ENCODE data around the gene CABLES2.

CABLES2 gene

GRCh38 chr20:62418709-62419487 is 11.8 kb upstream of the CABLES2 start:
- no peak for DNase-seq (ENCODE audit: low spot score)

DNA sequence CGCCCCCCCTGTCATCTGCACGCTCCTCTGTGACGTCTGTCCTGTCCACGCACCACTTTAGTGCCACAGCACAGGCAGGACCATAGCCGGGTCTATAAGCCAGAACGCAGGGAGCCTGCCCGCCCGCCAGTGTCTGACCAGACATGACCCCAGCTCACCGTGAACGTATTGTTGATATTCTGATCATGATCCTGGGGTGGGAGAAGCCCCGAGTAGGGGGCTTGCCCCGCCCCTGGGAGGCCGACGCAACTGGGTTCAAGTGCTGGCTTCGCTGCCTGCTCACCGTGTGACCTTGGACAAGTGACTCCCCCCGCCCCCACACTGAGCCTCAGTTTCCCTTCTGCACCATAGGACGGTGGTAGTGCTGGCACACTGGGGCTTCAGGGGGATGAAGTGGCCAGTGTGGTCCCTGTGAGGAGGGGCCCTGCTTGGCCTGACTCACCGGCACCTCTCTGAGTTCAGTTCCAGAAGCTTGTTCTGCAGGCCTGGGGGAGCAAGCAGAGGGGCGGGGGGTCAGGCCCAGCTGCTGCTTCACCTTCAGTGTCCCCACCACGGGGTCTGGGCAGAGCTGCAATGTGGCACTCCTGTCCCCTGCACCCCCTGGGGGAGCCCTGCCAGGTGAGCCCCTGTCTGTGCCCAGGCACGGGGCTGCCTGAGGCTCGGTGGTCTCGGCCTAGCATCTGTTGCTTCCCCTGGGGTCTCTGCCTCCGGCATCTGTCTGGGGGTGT is 11.1 kb upstream of the CABLES2 start:
- no peak for DNase-seq (ENCODE audit: low spot score)

GRCh38 chr20:62416651-62417637 is 9.9 kb upstream of the CABLES2 start:
- DNase-seq (ENCODE audit: low spot score): no peak

DNA sequence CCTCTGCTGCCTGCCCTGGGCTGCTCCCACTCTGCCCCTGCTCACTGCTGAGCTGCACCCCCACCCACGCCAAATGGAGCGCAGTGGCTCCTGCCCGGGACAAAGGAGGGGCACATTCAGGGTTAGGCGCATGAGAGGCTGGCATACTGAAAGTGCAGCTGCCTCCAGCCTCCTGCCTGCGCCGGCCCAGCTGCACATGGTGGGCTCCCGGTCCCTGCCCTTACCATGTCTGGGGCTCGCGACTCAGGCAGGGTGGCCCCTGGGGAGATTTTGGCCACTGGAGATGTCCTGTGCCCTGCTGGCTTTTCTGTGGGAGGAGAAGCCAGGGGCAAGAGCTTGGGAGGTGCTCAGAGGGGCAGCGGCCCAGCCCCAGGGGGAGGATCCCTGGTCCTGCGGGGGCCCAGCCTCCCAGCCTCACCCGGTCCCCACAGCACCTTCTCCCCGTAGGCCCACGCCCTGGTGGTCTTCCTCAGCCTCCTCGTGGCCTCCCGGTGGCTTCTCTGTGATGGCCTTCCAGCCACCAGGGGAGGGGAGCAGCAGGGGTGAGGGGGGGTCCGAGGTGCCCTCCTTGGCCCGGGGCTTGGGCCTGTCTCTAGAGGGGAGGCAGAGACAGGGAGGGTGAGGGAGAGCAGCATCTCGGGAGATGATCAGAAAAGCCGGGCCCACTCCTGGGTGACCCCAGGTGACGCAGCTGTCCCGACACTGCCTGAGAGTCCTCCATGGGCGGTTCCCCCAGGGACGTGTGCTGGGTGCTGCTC is 8.4 kb upstream of the CABLES2 start:
- DNase-seq (ENCODE audit: low spot score): no peak

- DNase-seq (ENCODE audit: low spot score): no peak
Observed at GRCh38 chr20:62413896-62414481, 6.9 kb upstream of the CABLES2 start.

GRCh38 chr20:62413025-62413570 is 6.0 kb upstream of the CABLES2 start:
- no peak for DNase-seq (ENCODE audit: low spot score)

DNA sequence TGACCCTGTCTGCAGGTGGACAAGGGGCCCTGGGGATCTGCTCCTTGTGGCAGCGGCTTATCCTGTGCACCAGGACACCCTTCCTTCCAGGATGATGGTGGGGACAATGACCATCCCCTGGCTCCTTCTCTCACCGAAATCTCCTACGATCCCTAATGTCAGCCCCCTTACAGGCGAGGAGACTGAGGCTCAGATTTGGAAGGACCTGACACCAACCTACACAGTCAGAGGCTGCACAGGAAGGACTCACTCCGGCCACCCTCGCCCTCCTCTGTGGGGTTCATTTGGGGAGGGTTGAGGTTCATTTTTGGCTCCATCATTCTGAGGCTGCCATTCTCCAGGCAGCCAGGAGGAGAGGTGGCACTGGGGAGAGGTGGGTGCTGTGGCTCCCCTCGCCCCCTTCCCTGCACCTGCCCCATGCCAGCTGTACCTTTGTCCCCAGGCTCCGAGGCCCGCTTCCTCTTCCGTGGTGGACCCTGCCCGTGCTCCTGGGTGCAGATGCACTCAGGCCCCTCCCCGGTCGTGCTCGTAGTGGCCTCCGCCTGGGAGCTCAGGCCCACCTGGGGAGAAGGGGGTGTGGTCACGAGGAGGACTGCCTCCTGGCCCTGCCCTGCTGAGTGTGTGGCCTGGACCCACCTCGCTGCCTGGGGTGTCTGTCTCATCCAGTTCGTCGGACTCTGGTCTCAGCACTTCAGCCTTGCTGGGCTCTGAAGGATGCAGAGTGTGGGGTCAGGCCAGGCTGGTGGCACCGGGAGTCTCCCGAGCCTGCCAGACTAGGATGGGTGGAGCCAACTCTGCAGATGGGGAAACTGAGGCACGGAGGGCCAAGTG is 5.3 kb upstream of the CABLES2 start:
- DNase-seq (ENCODE audit: low spot score): no peak

- no peak for DNase-seq (ENCODE audit: low spot score)
Observed at GRCh38 chr20:62411479-62412193, 4.6 kb upstream of the CABLES2 start.

DNA sequence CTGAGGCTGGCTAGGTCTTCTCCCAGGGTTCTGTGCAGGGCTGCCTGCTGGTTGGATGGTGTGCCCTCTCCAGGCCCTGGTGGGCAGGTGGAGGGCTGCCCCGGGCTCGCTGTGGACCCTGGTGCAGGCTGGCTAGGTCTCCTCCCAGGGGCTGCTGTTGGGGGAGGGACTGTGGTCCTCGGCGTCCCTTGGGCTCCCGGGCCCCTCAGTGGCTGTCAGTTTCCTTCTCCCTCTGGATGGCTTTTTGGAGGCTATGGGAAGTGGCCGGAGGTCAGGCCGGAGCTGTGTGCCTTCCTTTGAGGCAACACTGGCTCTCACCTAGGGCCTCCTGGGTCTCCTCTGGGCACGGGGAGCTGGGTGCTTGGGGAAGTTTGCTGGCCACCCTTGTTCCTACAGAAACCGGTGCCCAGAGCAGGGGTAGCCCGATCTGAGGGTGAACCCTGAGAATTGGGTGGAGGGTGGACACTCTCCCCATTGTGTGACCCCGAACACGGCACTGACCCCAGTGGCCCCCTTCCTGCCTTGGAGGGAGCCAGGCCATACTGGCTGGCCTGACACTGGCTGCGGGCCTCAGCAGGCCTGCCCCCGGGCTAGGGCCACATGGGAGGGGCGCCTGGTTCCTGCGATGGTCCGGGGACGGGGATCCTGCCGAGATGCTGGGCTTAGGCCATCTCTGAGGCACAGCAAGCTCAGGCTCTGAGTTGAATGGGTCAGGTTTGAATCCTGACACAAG is 3.8 kb upstream of the CABLES2 start:
- no peak for DNase-seq (ENCODE audit: low spot score)

DNA sequence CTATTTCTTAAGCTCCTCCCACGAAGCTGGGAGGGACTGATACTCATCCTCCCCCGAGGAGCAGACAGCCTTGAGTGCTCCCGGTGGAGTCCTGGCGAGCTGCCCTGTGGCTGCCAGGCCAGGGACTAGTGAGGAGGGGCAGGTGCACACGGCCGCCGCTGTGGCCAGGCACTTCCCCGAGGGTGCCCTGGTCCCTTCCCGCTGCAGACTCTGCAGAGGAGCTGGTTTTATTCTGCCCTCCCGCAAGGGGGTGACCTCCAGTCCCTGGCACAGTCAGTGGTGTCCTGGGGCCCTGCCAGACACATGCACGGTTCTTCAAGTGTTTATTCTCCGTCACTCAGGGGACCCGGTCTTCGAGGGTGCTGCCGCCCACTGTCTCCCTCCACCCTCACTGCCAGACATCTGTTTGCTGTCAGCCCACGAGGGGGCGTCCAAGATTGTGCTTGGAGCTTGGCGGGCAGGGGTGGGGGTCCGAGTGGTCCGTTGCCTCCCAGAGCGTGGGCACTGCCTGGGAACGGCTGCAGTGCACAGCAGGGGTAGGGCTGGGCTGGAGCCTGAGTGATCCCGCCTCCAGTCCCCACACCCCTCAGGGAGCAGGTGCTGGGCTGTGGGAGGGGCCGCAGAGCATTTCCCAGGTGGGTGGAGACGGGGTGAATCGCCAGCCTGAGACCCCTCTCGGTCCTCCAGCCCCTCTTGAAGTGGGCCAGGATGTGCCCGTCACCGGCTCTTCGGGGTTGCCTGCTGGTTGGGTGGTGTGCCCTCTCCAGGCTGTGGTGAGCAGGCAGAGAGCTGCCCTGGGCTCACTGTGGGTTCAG is 3.1 kb upstream of the CABLES2 start:
- peak; percentile 89 for DNase-seq (ENCODE audit: low spot score)

DNA sequence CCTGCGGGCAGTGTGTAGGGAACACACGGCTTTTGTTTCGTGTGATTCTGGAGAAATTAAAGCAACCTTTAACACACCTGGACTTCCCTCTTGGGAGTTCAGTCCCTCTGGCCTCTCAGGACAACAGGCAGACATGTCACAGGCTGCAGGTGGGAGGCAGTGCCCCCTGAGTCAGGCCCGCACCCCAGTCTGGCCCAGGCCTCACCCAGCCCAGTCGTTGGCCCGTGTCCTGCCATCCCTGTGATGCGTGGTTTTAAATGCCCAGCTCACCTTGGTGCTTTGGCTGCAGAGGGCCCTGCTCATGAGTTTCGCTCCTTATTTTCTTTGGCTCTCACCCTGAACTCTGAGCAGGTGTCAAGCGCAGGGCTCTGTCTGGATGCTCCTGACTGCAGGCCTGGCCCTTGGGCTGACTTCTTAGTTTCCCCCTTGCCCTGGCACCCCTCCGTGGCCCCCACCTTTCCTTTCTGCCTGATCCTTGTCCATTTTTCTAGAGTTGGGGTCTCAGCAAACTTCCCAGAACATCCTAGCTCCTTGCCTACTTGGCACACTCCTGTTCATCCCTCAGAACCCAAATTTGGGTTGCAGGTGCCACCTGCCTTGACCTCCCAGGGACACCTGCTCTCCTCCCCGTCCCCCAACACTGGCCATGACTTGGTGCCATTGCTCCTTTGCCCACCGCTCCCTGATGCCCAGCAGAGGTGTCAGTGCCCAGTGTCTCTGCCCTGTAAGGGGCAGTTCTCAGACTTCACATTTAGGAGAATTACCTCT is 2.2 kb upstream of the CABLES2 start:
- no peak for DNase-seq (ENCODE audit: low spot score)

- DNase-seq (ENCODE audit: low spot score): no peak
Observed at GRCh38 chr20:62408640-62409039, 1.6 kb upstream of the CABLES2 start.

DNA sequence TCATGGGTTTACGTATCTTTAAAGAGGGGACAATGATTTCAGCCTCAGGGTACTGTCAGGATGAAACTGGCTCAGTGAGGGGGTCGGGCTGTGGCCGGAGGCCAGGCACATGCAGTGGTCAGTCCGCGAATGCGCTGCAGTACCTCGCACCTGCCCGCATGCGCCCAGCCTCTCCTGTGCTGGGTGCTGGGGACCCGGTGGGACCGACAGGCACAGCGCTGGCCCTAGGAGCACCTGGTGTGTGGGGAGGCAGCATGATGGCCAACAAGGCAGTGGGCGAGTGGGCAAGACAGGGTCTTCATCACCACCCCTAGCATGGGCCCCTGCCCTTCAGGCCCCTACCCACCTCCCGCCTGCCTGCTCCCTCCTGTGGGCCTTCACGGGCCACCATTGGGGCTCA is 970 bp upstream of the CABLES2 start:
- no peak for DNase-seq (ENCODE audit: low spot score)

DNA sequence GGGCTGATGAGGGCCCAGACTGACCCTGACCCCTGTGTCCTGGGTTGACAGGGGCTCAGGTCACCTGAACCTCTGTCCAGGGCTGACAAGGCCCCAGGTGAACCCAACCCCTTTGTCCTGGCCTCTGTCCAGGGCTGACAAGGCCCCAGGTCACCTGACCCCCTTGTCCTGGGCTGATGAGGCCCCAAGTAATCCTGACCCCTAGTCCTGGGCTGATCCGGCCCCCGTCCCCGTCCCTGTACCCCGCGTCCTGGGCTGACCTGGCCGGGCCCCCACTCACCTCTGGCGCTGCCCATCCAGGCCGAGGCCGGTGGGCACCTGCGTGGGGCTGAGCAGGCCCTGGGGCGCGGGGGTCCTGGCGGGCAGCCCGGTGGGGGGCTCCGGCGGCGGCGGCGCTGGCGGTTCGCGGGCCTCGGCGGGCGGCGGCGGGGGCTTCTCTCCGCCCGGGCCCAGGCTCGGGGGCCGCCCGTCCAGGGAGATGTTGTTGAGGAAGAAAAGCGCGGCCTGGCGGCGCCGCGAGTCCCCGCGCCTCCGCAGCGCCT is 379 bp downstream of the CABLES2 start:
- DNase-seq (ENCODE audit: low spot score): no peak

- no peak for DNase-seq (ENCODE audit: low spot score)
Observed at GRCh38 chr20:62405981-62406513, 1.0 kb downstream of the CABLES2 start.

Measured in HuH-7 (cell line).